H1 (cell line): ENCODE measurements around the gene USP16. TPM values are rescaled to one million over a fixed set of nuclear protein-coding genes. Genes with fewer than 3 reads are reported as not detected.

Experiments
- CTCF ChIA-PET: fragments of 300-600 bp; sonication (Branson Sonifier 250); formaldehyde crosslinking; loops from one replicate; lab custom pipeline; 2021; ENCODE audit not compliant: partially characterized antibody; lab: Charles Lee
- POLR2A ChIA-PET: fragments of 300-600 bp; sonication (Branson Sonifier 250); formaldehyde crosslinking; loops from one replicate; lab custom pipeline; 2021; ENCODE audit warnings: inconsistent platforms; ENCODE audit not compliant: partially characterized antibody; lab: Charles Lee
- DNase-seq, 2 experiments: peaks; one replicate each; pipeline versions ENCODE4 v3.0.0 to v3.0.0-alpha.2; 2010 to 2022; ENCODE audit warnings: low spot score in 2 of 2, low read depth in 1 of 2, mixed read lengths in 1 of 2
- FAIRE-seq: peaks from 2 replicates; lab custom pipeline; 2011; peaks lifted over from hg19 to GRCh38; lab: Jason Lieb, UNC
- H2AFZ ChIP-seq: 2 replicates; pipeline ENCODE4 v1.8.1; 2012; ENCODE audit warnings: low read length, inconsistent platforms
- H2AK5ac ChIP-seq: 2 replicates; pipeline ENCODE4 v1.6.1; 2013; ENCODE audit warnings: low read depth, low read length
- H2BK120ac ChIP-seq: replicated peaks from 2 replicates; pipeline ENCODE3; 2013; ENCODE audit warnings: low read depth, low read length, inconsistent platforms
- H2BK12ac ChIP-seq: 2 replicates; pipeline ENCODE4 v1.6.1; 2013; ENCODE audit warnings: low read depth, low read length
- H2BK15ac ChIP-seq: 2 replicates; pipeline ENCODE4 v1.6.1; 2013; ENCODE audit warnings: low read length
- H2BK20ac ChIP-seq: 2 replicates; pipeline ENCODE4 v1.6.1; 2013; ENCODE audit warnings: low read length
- H2BK5ac ChIP-seq: 2 replicates; pipeline ENCODE4 v1.6.1; 2013; ENCODE audit warnings: low read depth, low read length
- H3K14ac ChIP-seq: 2 replicates; pipeline ENCODE4 v1.6.1; 2013; ENCODE audit warnings: inconsistent platforms; ENCODE audit not compliant: insufficient read length
- H3K18ac ChIP-seq: 2 replicates; pipeline ENCODE4 v1.6.1; 2013; ENCODE audit warnings: low read length; ENCODE audit errors: extremely low read depth
- H3K23ac ChIP-seq: 2 replicates; pipeline ENCODE4 v1.6.1; 2013; ENCODE audit warnings: inconsistent platforms; ENCODE audit not compliant: insufficient read length
- H3K23me2 ChIP-seq: 2 replicates; pipeline ENCODE4 v1.6.1; 2013; ENCODE audit warnings: low read depth, low read length
- H3K27ac ChIP-seq: 2 replicates; pipeline ENCODE4 v1.6.1; 2011; ENCODE audit warnings: low read depth, low read length, inconsistent platforms
- H3K27me3 ChIP-seq, 4 experiments: replicated peaks in 1 of 4; 1 replicate in 1 of 4; 2 replicates in 3 of 4; pipeline versions ENCODE4 v1.6.1 to v1.8.1; 2011 to 2013; ENCODE audit warnings: low read length in 3 of 4, mild to moderate bottlenecking in 3 of 4, inconsistent platforms in 2 of 4, mixed read lengths in 2 of 4, moderate library complexity in 1 of 4; ENCODE audit not compliant: control insufficient read depth in 3 of 4, insufficient read depth in 3 of 4; ENCODE audit errors: extremely low read depth in 1 of 4
- H3K36me3 ChIP-seq, 4 experiments: 2 replicates each; pipeline versions ENCODE4 v1.6.1 to v1.8.1; 2011 to 2013; ENCODE audit warnings: mild to moderate bottlenecking in 4 of 4, low read length in 3 of 4, moderate library complexity in 2 of 4, control low read depth in 1 of 4, inconsistent platforms in 1 of 4; ENCODE audit not compliant: insufficient read depth in 4 of 4, control insufficient read depth in 2 of 4
- H3K4ac ChIP-seq: replicated peaks from 2 replicates; pipeline ENCODE3; 2013; ENCODE audit warnings: low read length, low read depth, mixed read lengths, inconsistent platforms; ENCODE audit not compliant: insufficient read length
- H3K4me1 ChIP-seq, 4 experiments: replicated peaks in 1 of 4; 1 replicate in 1 of 4; 2 replicates in 3 of 4; pipeline versions ENCODE4 v1.6.1 to v1.8.1; 2011 to 2013; ENCODE audit warnings: low read length in 3 of 4, inconsistent platforms in 2 of 4, mixed read lengths in 1 of 4; ENCODE audit not compliant: insufficient read depth in 4 of 4, control insufficient read depth in 3 of 4
- H3K4me2 ChIP-seq, 2 experiments: 2 replicates each; pipeline versions ENCODE4 v1.6.1 to v1.8.1; 2011 to 2013; ENCODE audit warnings: low read depth in 2 of 2, low read length in 2 of 2, control low read depth in 1 of 2, inconsistent platforms in 1 of 2, mild to moderate bottlenecking in 1 of 2; ENCODE audit not compliant: insufficient read depth in 1 of 2
- H3K4me3 ChIP-seq, 4 experiments: fragments of 200-600, 300-600 bp in 1 of 4; sonication (generic), shearing (Covaris generic), sonication (Bioruptor Twin) in 1 of 4; 2 replicates each; pipeline versions ENCODE4 v1.5.1 to v1.8.1; 2011 to 2016; ENCODE audit warnings: low read length in 4 of 4, low read depth in 3 of 4, control low read depth in 2 of 4, inconsistent platforms in 2 of 4, mild to moderate bottlenecking in 2 of 4, mixed read lengths in 1 of 4, moderate library complexity in 1 of 4; ENCODE audit not compliant: insufficient read depth in 2 of 4; ENCODE audit errors: extremely low read depth in 1 of 4
- H3K56ac ChIP-seq: replicated peaks from 2 replicates; pipeline ENCODE3; 2013; ENCODE audit warnings: low read depth, mild to moderate bottlenecking, mixed read lengths, low read length, inconsistent platforms; ENCODE audit not compliant: insufficient read length
- H3K79me1 ChIP-seq: 2 replicates; pipeline ENCODE4 v1.6.1; 2013; ENCODE audit warnings: low read depth, low read length, control low read depth
- H3K79me2 ChIP-seq, 2 experiments: 2 replicates each; pipeline versions ENCODE4 v1.6.1 to v1.8.1; 2012 to 2013; ENCODE audit warnings: low read length in 2 of 2, mild to moderate bottlenecking in 2 of 2, inconsistent platforms in 1 of 2; ENCODE audit not compliant: insufficient read depth in 2 of 2, control insufficient read depth in 1 of 2
- H3K9ac ChIP-seq, 4 experiments: replicated peaks in 1 of 4; 1 replicate in 1 of 4; 2 replicates in 3 of 4; pipeline versions ENCODE4 v1.6.1 to v1.8.1; 2011 to 2013; ENCODE audit warnings: low read depth in 3 of 4, low read length in 3 of 4, control low read depth in 2 of 4, mild to moderate bottlenecking in 2 of 4, moderate library complexity in 2 of 4, inconsistent platforms in 1 of 4; ENCODE audit errors: extremely low read depth in 1 of 4
- H3K9me3 ChIP-seq, 2 experiments: 2 replicates each; pipeline versions ENCODE4 v1.6.1 to v1.8.1; 2012 to 2013; ENCODE audit warnings: mild to moderate bottlenecking in 2 of 2, moderate library complexity in 2 of 2, control low read depth in 1 of 2, inconsistent platforms in 1 of 2, low read depth in 1 of 2, low read length in 1 of 2, mixed read lengths in 1 of 2; ENCODE audit not compliant: insufficient read depth in 2 of 2
- H4K20me1 ChIP-seq, 2 experiments: replicated peaks in 1 of 2; 2 replicates each; pipeline versions ENCODE3 to v1.8.1; 2011 to 2013; ENCODE audit warnings: inconsistent platforms in 2 of 2, low read length in 2 of 2, mild to moderate bottlenecking in 1 of 2; ENCODE audit not compliant: insufficient read depth in 2 of 2, control insufficient read depth in 1 of 2
- H4K5ac ChIP-seq: 2 replicates; pipeline ENCODE4 v1.6.1; 2013; ENCODE audit warnings: low read length, low read depth, mixed read lengths, inconsistent platforms; ENCODE audit not compliant: insufficient read length
- H4K8ac ChIP-seq: 2 replicates; pipeline ENCODE4 v1.8.0; 2013; ENCODE audit warnings: mild to moderate bottlenecking, moderate library complexity, low read length, inconsistent platforms; ENCODE audit not compliant: insufficient read depth; ENCODE audit errors: extremely low read depth
- H4K91ac ChIP-seq: replicated peaks from 2 replicates; pipeline ENCODE3; 2013; ENCODE audit warnings: low read length, mixed read lengths, inconsistent platforms; ENCODE audit not compliant: insufficient read length
- CBX5 ChIP-seq: fragments of 300-800, 300-1000 bp; sonication (generic); IDR thresholded peaks from 2 replicates; pipeline ENCODE4 v1.7.1; 2016; ENCODE audit warnings: antibody characterized with exemption, low read length, low read depth
- CTBP2 ChIP-seq: IDR thresholded peaks from 2 replicates; pipeline ENCODE4 v1.7.0; 2011; ENCODE audit warnings: borderline replicate concordance, mild to moderate bottlenecking, moderate library complexity, mixed read lengths, low read length; ENCODE audit not compliant: insufficient read depth, insufficient read length
- CTCF ChIP-seq, 3 experiments: IDR thresholded peaks; 1 replicate in 2 of 3; 2 replicates in 1 of 3; pipeline versions ENCODE4 v1.5.1 to v1.6.1; 2011; ENCODE audit warnings: low read length in 3 of 3, mild to moderate bottlenecking in 3 of 3, inconsistent platforms in 2 of 3, low read depth in 1 of 3, moderate library complexity in 1 of 3; ENCODE audit not compliant: insufficient read depth in 1 of 3; ENCODE audit errors: control extremely low read depth in 1 of 3
- EP300 ChIP-seq, 2 experiments: IDR thresholded peaks; 1 replicate in 1 of 2; 2 replicates in 1 of 2; pipeline ENCODE4 v1.6.1; 2011 to 2012; ENCODE audit warnings: low read depth in 2 of 2, low read length in 2 of 2, mild to moderate bottlenecking in 2 of 2, borderline replicate concordance in 1 of 2, inconsistent platforms in 1 of 2, moderate library complexity in 1 of 2
- JUND ChIP-seq: IDR thresholded peaks from 2 replicates; pipeline ENCODE4 v1.6.1; 2011; ENCODE audit warnings: mild to moderate bottlenecking, improper control_type of control experiment, low read length
- KDM1A ChIP-seq: fragments of 200-600, 300-600 bp; sonication (generic); IDR thresholded peaks from 2 replicates; pipeline ENCODE4 v1.7.1; 2016; ENCODE audit warnings: mild to moderate bottlenecking, low read length, borderline replicate concordance
- MAFK ChIP-seq: IDR thresholded peaks from 2 replicates; pipeline ENCODE4 v1.6.1; 2012; ENCODE audit warnings: low read depth, mild to moderate bottlenecking, improper control_type of control experiment, low read length
- RXRA ChIP-seq: IDR thresholded peaks from 2 replicates; pipeline ENCODE4 v1.6.1; 2011; ENCODE audit warnings: low read depth, mild to moderate bottlenecking, low read length, moderate library complexity; ENCODE audit not compliant: insufficient read depth
- SAP30 ChIP-seq: fragments of 300-600 bp; sonication (generic); IDR thresholded peaks from 2 replicates; pipeline ENCODE4 v1.7.1; 2012; ENCODE audit warnings: low read length, moderate library complexity, mild to moderate bottlenecking, inconsistent platforms; ENCODE audit not compliant: insufficient read depth, insufficient replicate concordance
- SIN3A ChIP-seq, 2 experiments: IDR thresholded peaks in 1 of 2; conservative IDR thresholded peaks in 1 of 2; 2 replicates each; pipeline ENCODE4 v1.6.1; 2011 to 2012; ENCODE audit warnings: low read length in 2 of 2, improper control_type of control experiment in 1 of 2, low read depth in 1 of 2, mild to moderate bottlenecking in 1 of 2
- TEAD4 ChIP-seq: IDR thresholded peaks from 2 replicates; pipeline ENCODE4 v1.6.1; 2012; ENCODE audit warnings: low read depth, low read length, inconsistent platforms, mixed read lengths
- WGBS, 2 experiments: shearing (Covaris generic) in 1 of 2; methylation state at CpG; one replicate each; pipeline versions ENCODE4 v1.1.6 to v1.1.7; 2013 to 2015; ENCODE audit warnings: low lambda C conversion rate in 2 of 2, mixed read lengths in 2 of 2, inconsistent platforms in 1 of 2, low coverage in 1 of 2, missing lambda C conversion rate in 1 of 2; ENCODE audit not compliant: insufficient replicate concordance in 2 of 2, insufficient coverage in 1 of 2, insufficient read length in 1 of 2; ENCODE audit errors: extremely low coverage in 1 of 2, missing lambda C conversion rate in 1 of 2; 5-methylcytosine and 5-hydroxymethylcytosine counted together
- polyA plus RNA-seq, 7 experiments: library from polyadenylated mRNA; depleted of rRNA in 3 of 7; stranded (reverse) in 5 of 7; unstranded in 2 of 7; fragments of >200 nt in 5 of 7; fragments of 200-250 nt in 2 of 7; gene quantifications; 1 replicate in 5 of 7; 2 replicates in 1 of 7; 4 replicates in 1 of 7; pipeline versions ENCODE4 v1.2.1 to v1.2.3, GENCODE V29; 2011 to 2013; ENCODE audit warnings: missing spikeins in 2 of 7, mixed read lengths in 2 of 7
- total RNA-seq: library from RNA; stranded (reverse); fragmentation: NEBNext Ultra II Directional; extraction: Animal tissue kit (Norgen Biotek cat#: 25700); gene quantifications from 2 replicates; pipeline ENCODE4 v1.2.1, GENCODE V29; 2021

Gene USP16
- total and polyA plus RNA-seq, 2 of the 8 experiments (the other 6 are each of a cell fraction or from before 2014, with no cell fraction given), result 3.4 to 19.1 TPM

GRCh38 chr21:28975397-28975796, 49.1 kb upstream of the USP16 start:
- no peak overlapping the region for H4K91ac ChIP-seq
- H2AFZ ChIP-seq, result no peak overlapping the region
- H3K23me2 ChIP-seq, result no peaks in the 10 kb centered on the region
- no peak overlapping the region for H2BK5ac ChIP-seq
- H4K5ac ChIP-seq, result no peak overlapping the region
- H3K18ac ChIP-seq, result no peak overlapping the region
- H4K20me1 ChIP-seq, result no peaks in the 10 kb centered on the region
- no peak overlapping the region for H2AK5ac ChIP-seq
- H4K8ac ChIP-seq, result no peak overlapping the region
- no peak overlapping the region for H3K23ac ChIP-seq
- H3K79me1 ChIP-seq, result no peaks in the 10 kb centered on the region
- H2BK12ac ChIP-seq, result no peak overlapping the region
- POLR2A ChIA-PET, result no interaction called here
- no peak overlapping the region for H3K4me3 ChIP-seq
- no peak for DNase-seq
- no peak overlapping the region for H2BK15ac ChIP-seq
- WGBS, 2 experiments, result 83% methylated on average over 3 of the region's 3 CpGs; no CpG with 5 or more reads in 1 of the 2 experiments
- H2BK120ac ChIP-seq, result no peak overlapping the region
- H3K36me3 ChIP-seq, result peaks cover 0 to 18% (median 6%) of the 10 kb centered on the region in 4 experiments; a peak in 4 of 8 replicates
- FAIRE-seq, result no peak
- no peak overlapping the region for H2BK20ac ChIP-seq
- H3K4me2 ChIP-seq, result no peak overlapping the region
- no peak overlapping the region for H3K27ac ChIP-seq
- no peaks in the 10 kb centered on the region for H3K27me3 ChIP-seq
- H3K4ac ChIP-seq, result no peak overlapping the region
- H3K79me2 ChIP-seq, result no peaks in the 10 kb centered on the region
- H3K9me3 ChIP-seq, result no peaks in the 10 kb centered on the region
- H3K14ac ChIP-seq, result no peak overlapping the region
- no peak overlapping the region for H3K9ac ChIP-seq
- CTCF ChIA-PET, result interaction anchor here (0.7 kb wide), 1 partner anchor 1681 kb away, joined by 3 read pairs; no protein-coding TSS in a partner anchor
- no peak overlapping the region for H3K56ac ChIP-seq
- H3K4me1 ChIP-seq, result no peaks in the 10 kb centered on the region
- TF ChIP-seq CBX5 (no peak), MAFK (no peak), KDM1A (no peak), SAP30 (no peak), CTBP2 (no peak), EP300 (IDR thresholded peaks at IDR 0.05; ENCODE audit: borderline replicate concordance in 1 of 2, low read depth in 2 of 2, low read length in 2 of 2) (no peak), CTCF (IDR thresholded peaks at IDR 0.05; ENCODE audit: control extremely low read depth in 1 of 3, insufficient read depth in 1 of 3, low read depth in 1 of 3, low read length in 3 of 3) (no peak), SIN3A (conservative IDR thresholded peaks at IDR 0.05 in 1 of 2, IDR thresholded peaks at IDR 0.05 in 1 of 2; ENCODE audit: low read depth in 1 of 2, low read length in 2 of 2) (no peak), TEAD4 (no peak), JUND (no peak), RXRA (no peak)
